WTC11 (cell line): Measurements from ENCODE around the gene ELK3. TPM values are rescaled to one million over a fixed set of nuclear protein-coding genes. Genes with fewer than 3 reads are reported as not detected.

Experiments used
- ATAC-seq: fragments of 200-7000 bp; cut with Tn5 transposase; 2 replicates; pipeline ENCODE4 v1.10.0; 2021; ENCODE audit warnings: mild to moderate bottlenecking, moderate library complexity
- CTCF ChIA-PET: fragments of 300-600 bp; sonication (Branson Sonifier 250); formaldehyde crosslinking; loops from one replicate; lab custom pipeline; 2021; ENCODE audit warnings: antibody characterized with exemption; lab: Charles Lee
- POLR2A ChIA-PET: fragments of 350-600 bp; sonication (Branson Sonifier 250); formaldehyde crosslinking; loops from one replicate; lab custom pipeline; 2021; ENCODE audit warnings: antibody characterized with exemption; lab: Charles Lee
- DNase-seq: peaks from one replicate; pipeline ENCODE4 v3.0.0; 2021; ENCODE audit warnings: low spot score
- H3K27ac Mint-ChIP-seq: 2 replicates; pipeline ENCODE4 v1.8.0; 2021; ENCODE audit warnings: mixed read lengths
- H3K27me3 Mint-ChIP-seq: 2 replicates; pipeline ENCODE4 v1.8.0; 2021; ENCODE audit warnings: low read depth, mild to moderate bottlenecking, moderate library complexity, mixed read lengths
- H3K36me3 Mint-ChIP-seq: 2 replicates; pipeline ENCODE4 v1.8.0; 2021; ENCODE audit warnings: mixed read lengths
- H3K4me1 Mint-ChIP-seq: 2 replicates; pipeline ENCODE4 v1.8.0; 2022; ENCODE audit warnings: mixed read lengths
- H3K4me3 Mint-ChIP-seq: 2 replicates; pipeline ENCODE4 v1.8.0; 2021; ENCODE audit warnings: mild to moderate bottlenecking, moderate library complexity, mixed read lengths
- H3K9me3 Mint-ChIP-seq: 2 replicates; pipeline ENCODE4 v1.8.0; 2021; ENCODE audit warnings: mixed read lengths
- AFF4 ChIP-seq: sonication (generic); formaldehyde crosslinking; IDR thresholded peaks from 2 replicates; pipeline ENCODE4 v1.8.1; 2023; ENCODE audit warnings: mild to moderate bottlenecking, missing genetic modification reagents, borderline replicate concordance
- ATF1 ChIP-seq: sonication (generic); formaldehyde crosslinking; IDR thresholded peaks from 2 replicates; pipeline ENCODE4 v1.8.1; 2023; ENCODE audit warnings: mild to moderate bottlenecking, moderate library complexity, missing genetic modification reagents
- E2F1 ChIP-seq: sonication (generic); formaldehyde crosslinking; IDR thresholded peaks from 2 replicates; pipeline ENCODE4 v1.8.0; 2022; ENCODE audit warnings: mild to moderate bottlenecking, missing genetic modification reagents
- E2F4 ChIP-seq: sonication (generic); formaldehyde crosslinking; IDR thresholded peaks from 2 replicates; pipeline ENCODE4 v1.8.1; 2022; ENCODE audit warnings: low read depth, mild to moderate bottlenecking, moderate library complexity, missing genetic modification reagents, borderline replicate concordance
- ETV6 ChIP-seq: sonication (generic); formaldehyde crosslinking; IDR thresholded peaks from 2 replicates; pipeline ENCODE4 v1.8.1; 2022; ENCODE audit warnings: mild to moderate bottlenecking, missing genetic modification reagents
- FOXP4 ChIP-seq: sonication (generic); formaldehyde crosslinking; IDR thresholded peaks from 2 replicates; pipeline ENCODE4 v1.8.0; 2022; ENCODE audit warnings: mild to moderate bottlenecking, missing genetic modification reagents
- GABPB1 ChIP-seq: sonication (generic); formaldehyde crosslinking; IDR thresholded peaks from 2 replicates; pipeline ENCODE4 v1.8.1; 2023; ENCODE audit warnings: mild to moderate bottlenecking, missing genetic modification reagents
- HMGA2 ChIP-seq: fragments of 250-450 bp; sonication (Bioruptor Pico); IDR thresholded peaks from 2 replicates; pipeline ENCODE4 v1.4.0; 2021; ENCODE audit warnings: mild to moderate bottlenecking, moderate library complexity
- HMGXB4 ChIP-seq: sonication (generic); formaldehyde crosslinking; IDR thresholded peaks from 2 replicates; pipeline ENCODE4 v1.8.1; 2023; ENCODE audit warnings: mild to moderate bottlenecking, moderate library complexity, missing genetic modification reagents
- PRDM15 ChIP-seq: sonication (generic); formaldehyde crosslinking; IDR thresholded peaks from 2 replicates; pipeline ENCODE4 v1.8.0; 2022; ENCODE audit warnings: missing genetic modification reagents
- PREB ChIP-seq: sonication (generic); formaldehyde crosslinking; IDR thresholded peaks from 2 replicates; pipeline ENCODE4 v1.8.1; 2022; ENCODE audit warnings: mild to moderate bottlenecking, missing genetic modification reagents, moderate library complexity, borderline replicate concordance
- PRRX2 ChIP-seq: fragments of 250-450 bp; sonication (Bioruptor Pico); IDR thresholded peaks from 2 replicates; pipeline ENCODE4 v1.8.0; 2021; ENCODE audit warnings: mild to moderate bottlenecking
- RELA ChIP-seq: sonication (generic); formaldehyde crosslinking; IDR thresholded peaks from 2 replicates; pipeline ENCODE4 v1.8.1; 2022; ENCODE audit warnings: missing genetic modification reagents, mild to moderate bottlenecking, borderline replicate concordance
- TCF7 ChIP-seq: sonication (generic); formaldehyde crosslinking; IDR thresholded peaks from 2 replicates; pipeline ENCODE4 v1.8.0; 2022; ENCODE audit warnings: mild to moderate bottlenecking, low read depth, missing genetic modification reagents, moderate library complexity
- TEAD1 ChIP-seq: sonication (generic); formaldehyde crosslinking; IDR thresholded peaks from 2 replicates; pipeline ENCODE4 v1.8.0; 2022; ENCODE audit warnings: mild to moderate bottlenecking, missing genetic modification reagents
- ZMAT4 ChIP-seq: fragments of 250-450 bp; sonication (Bioruptor Pico); IDR thresholded peaks from 2 replicates; pipeline ENCODE4 v1.9.0; 2021; ENCODE audit warnings: mild to moderate bottlenecking
- ZNF138 ChIP-seq: sonication (generic); formaldehyde crosslinking; conservative IDR thresholded peaks from 2 replicates; pipeline ENCODE4 v1.8.1; 2022; ENCODE audit warnings: mild to moderate bottlenecking, moderate library complexity, missing genetic modification reagents
- ZNF281 ChIP-seq: sonication (generic); formaldehyde crosslinking; IDR thresholded peaks from 2 replicates; pipeline ENCODE4 v1.8.0; 2023; ENCODE audit warnings: mild to moderate bottlenecking, missing genetic modification reagents
- ZNF416 ChIP-seq: fragments of 250-450 bp; sonication (Bioruptor Pico); IDR thresholded peaks from 2 replicates; pipeline ENCODE4 v1.9.0; 2021; ENCODE audit warnings: mild to moderate bottlenecking, inconsistent platforms
- total RNA-seq: library from RNA; stranded (reverse); gene quantifications from 3 replicates; pipeline ENCODE4 v1.2.3, GENCODE V29; 2021

Gene ELK3
- total RNA-seq, 1 experiment from 2014 or later: 16.5 TPM

- DNase-seq (no peak), ATAC-seq (no peak)
- Mint-ChIP-seq H3K4me3 (no peak overlapping the region), H3K27ac (no peak overlapping the region), H3K36me3 (no peaks in the 10 kb centered on the region), H3K9me3 (peaks cover 7% of the 10 kb centered on the region), H3K27me3 (no peaks in the 10 kb centered on the region), H3K4me1 (0 out of 2 replicates have a peak, but pooled peaks cover 8% of the 10 kb centered on the region)
- ChIA-PET CTCF (no interaction called here), POLR2A (no interaction called here)
- no peak for TF ChIP-seq ATF1 (CRISPR knock-in tag)
- no peak for TF ChIP-seq PRRX2 (CRISPR knock-in tag)
- no peak for TF ChIP-seq HMGXB4 (CRISPR knock-in tag)
- no peak for TF ChIP-seq ZNF138 (CRISPR knock-in tag)
- TF ChIP-seq E2F4 (CRISPR knock-in tag): no peak
- TF ChIP-seq AFF4 (CRISPR knock-in tag): no peak
- no peak for TF ChIP-seq FOXP4 (CRISPR knock-in tag)
- TF ChIP-seq ZNF416 (CRISPR knock-in tag): no peak
- TF ChIP-seq HMGA2 (CRISPR knock-in tag): no peak
- TF ChIP-seq ZMAT4 (CRISPR knock-in tag): no peak
- no peak for TF ChIP-seq TEAD1 (CRISPR knock-in tag)
- no peak for TF ChIP-seq E2F1 (CRISPR knock-in tag)
- TF ChIP-seq ZNF281: no peak
- TF ChIP-seq TCF7: no peak
- TF ChIP-seq PRDM15 (CRISPR knock-in tag): no peak
- no peak for TF ChIP-seq RELA (CRISPR knock-in tag)
- no peak for TF ChIP-seq PREB (CRISPR knock-in tag)
- TF ChIP-seq ETV6 (CRISPR knock-in tag): no peak
- TF ChIP-seq GABPB1 (CRISPR knock-in tag): no peak
Measured at GRCh38 chr12:96157427-96157826, 36.7 kb upstream of the ELK3 start.
